Kidney (tissue), 14 donors: ENCODE data around the gene AMDHD2. TPM values are rescaled to one million over a fixed set of nuclear protein-coding genes. Genes with fewer than 3 reads are reported as not detected.

Experiments
- DNase-seq, 5 donors: peaks; one replicate each; pipeline ENCODE4 v3.0.0-alpha.2; 2013 to 2020
- FAIRE-seq: peaks from 2 replicates; lab custom pipeline; 2012; peaks lifted over from hg19 to GRCh38; lab: Jason Lieb, UNC
- H3K27ac ChIP-seq, 2 donors: one replicate each; pipeline ENCODE4 v1.7.0; 2013; ENCODE audit warnings: low read depth in 2 of 2, low read length in 2 of 2, inconsistent platforms in 1 of 2
- H3K27me3 ChIP-seq: one replicate; pipeline ENCODE4 v1.7.1; 2013; ENCODE audit warnings: low read length, inconsistent platforms; ENCODE audit not compliant: control insufficient read depth, insufficient read depth
- H3K36me3 ChIP-seq, 3 donors: one replicate each; pipeline versions ENCODE4 v1.7.0 to v1.7.1; 2013; ENCODE audit warnings: low read length in 3 of 3, control low read depth in 1 of 3, inconsistent platforms in 1 of 3; ENCODE audit not compliant: insufficient read depth in 3 of 3, control insufficient read depth in 2 of 3
- H3K4me1 ChIP-seq, 3 donors: one replicate each; pipeline versions ENCODE4 v1.7.0 to v1.7.1; 2013; ENCODE audit warnings: low read length in 3 of 3, inconsistent platforms in 1 of 3, low read depth in 1 of 3; ENCODE audit not compliant: control insufficient read depth in 2 of 3, insufficient read depth in 2 of 3
- H3K4me3 ChIP-seq, 3 donors: one replicate each; pipeline versions ENCODE4 v1.7.0 to v1.8.1; 2013; ENCODE audit warnings: low read length in 3 of 3, control low read depth in 1 of 3, inconsistent platforms in 1 of 3
- H3K9ac ChIP-seq, 3 donors: one replicate each; pipeline versions ENCODE4 v1.7.0 to v1.7.1; 2013; ENCODE audit warnings: low read length in 3 of 3, control low read depth in 1 of 3, inconsistent platforms in 1 of 3
- H3K9me3 ChIP-seq, 3 donors: one replicate each; pipeline versions ENCODE4 v1.7.0 to v1.7.1; 2013; ENCODE audit warnings: low read length in 3 of 3, control low read depth in 1 of 3, inconsistent platforms in 1 of 3; ENCODE audit not compliant: control insufficient read depth in 2 of 3, insufficient read depth in 1 of 3
- CTCF ChIP-seq: IDR thresholded peaks from 3 replicates; pipeline ENCODE4 v1.5.1; 2012; ENCODE audit warnings: mild to moderate bottlenecking, moderate library complexity, borderline replicate concordance; ENCODE audit not compliant: insufficient read depth; ENCODE audit errors: extremely low read depth
- intact Hi-C: fragments of 100-400 bp; cut with DNase I; formaldehyde crosslinking; loops from one replicate; pipeline ENCODE4 v1.11.1; 2022
- polyA plus RNA-seq: library from polyadenylated mRNA; stranded (reverse); fragments of 350-450 nt; fragmentation: Illumina TruSeq; extraction: RNeasy Lipid Tissue Mini Kit (QIAGEN cat#74804); gene quantifications from one replicate; pipeline ENCODE4 v1.2.3, GENCODE V29; 2014; ENCODE audit warnings: low read depth, low replicate concordance; ENCODE audit not compliant: insufficient read depth
- total RNA-seq: library from RNA; stranded (reverse); fragmentation: NEBNext Ultra II Directional; extraction: Animal tissue kit (Norgen Biotek cat#: 25700); gene quantifications from one replicate; pipeline ENCODE4 v1.2.1, GENCODE V29; 2021
- donor health status: control.
- donor health status: control.
- donor health status: control.
- donor health status: control.
- donor health status: control.
- donor health status: DM: yes; HTN: yes; CAD: no.
- donor health status: Normal renal cell carcinoma (clear cell type).

Gene AMDHD2
- total and polyA plus RNA-seq, 2 donors from 2014 or later, result 51.8 to 52.1 TPM

DNA sequence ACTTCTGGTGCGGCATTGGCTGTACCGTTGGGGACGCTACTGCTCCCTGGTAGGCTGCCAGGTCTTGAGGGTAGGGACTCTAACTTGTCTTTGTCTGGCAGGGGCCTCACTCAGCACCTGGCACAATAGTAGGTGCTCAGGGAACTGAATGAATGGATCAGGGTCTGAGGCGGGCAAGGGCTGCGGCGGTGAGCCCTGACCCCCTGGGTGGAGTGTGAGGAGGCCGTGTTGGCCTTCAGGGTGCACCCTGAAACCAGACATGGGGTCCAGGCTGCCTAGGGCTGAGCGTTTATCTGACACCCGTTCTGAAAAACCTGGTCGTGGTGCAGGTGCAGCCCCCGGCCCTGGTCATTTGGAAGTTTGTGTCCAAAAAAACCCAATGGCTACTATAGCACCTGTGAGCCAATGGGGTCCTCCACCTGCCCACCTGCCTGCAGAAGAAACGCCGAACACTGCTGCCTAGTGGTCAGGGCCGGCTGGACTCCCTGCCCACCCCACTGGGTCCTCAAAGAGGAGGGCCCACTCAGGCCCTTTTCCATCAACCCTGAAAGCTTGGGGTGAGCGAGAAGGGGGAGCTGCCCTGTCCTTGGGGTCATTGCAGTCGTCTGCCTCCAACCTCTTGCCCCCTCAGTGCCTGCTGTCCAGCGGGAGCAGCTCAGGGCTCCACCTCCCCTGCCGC lies 11.3 kb upstream of the AMDHD2 start:
- TF ChIP-seq CTCF, result no peak
- intact Hi-C loops, result no loop called here
- peak in 1 of 5 donors; percentile 71 for DNase-seq
- FAIRE-seq, result no peak
- no peaks in the 10 kb centered on the region for H3K9me3 ChIP-seq
- H3K27ac ChIP-seq, result no peak overlapping the region
- no peak overlapping the region for H3K9ac ChIP-seq
- no peaks in the 10 kb centered on the region for H3K36me3 ChIP-seq
- H3K27me3 ChIP-seq, result no peaks in the 10 kb centered on the region
- no peak overlapping the region for H3K4me3 ChIP-seq
- H3K4me1 ChIP-seq, result peaks cover 0 to 20% (median 17%) of the 10 kb centered on the region in 3 donors

- no peak overlapping the region for H3K4me3 ChIP-seq
- H3K36me3 ChIP-seq, result peaks cover 0 to 3% (median 0%) of the 10 kb centered on the region in 3 donors
- H3K27me3 ChIP-seq, result no peaks in the 10 kb centered on the region
- intact Hi-C loops, result no loop called here
- H3K9me3 ChIP-seq, result no peaks in the 10 kb centered on the region
- peak overlapping the region; percentile 80 to 81 for H3K27ac ChIP-seq
- DNase-seq, result peak; percentile 51 to 91 (median 59)
- no peak for FAIRE-seq
- no peak for TF ChIP-seq CTCF
- peaks cover 0 to 32% (median 20%) of the 10 kb centered on the region in 3 donors for H3K4me1 ChIP-seq
- H3K9ac ChIP-seq, result peak overlapping the region in 2 of 3 donors; percentile 12 to 55
These were observed 8.9 kb upstream of the AMDHD2 start for GRCh38 chr16:2511128-2511800.

GRCh38 chr16:2511996-2512734 lies 8.0 kb upstream of the AMDHD2 start:
- H3K27me3 ChIP-seq, result no peaks in the 10 kb centered on the region
- FAIRE-seq (no peak), DNase-seq (peak in 3 of 5 donors; percentile 29 to 64 (median 57))
- no peaks in the 10 kb centered on the region for H3K9me3 ChIP-seq
- peaks cover 0 to 41% (median 20%) of the 10 kb centered on the region in 3 donors for H3K4me1 ChIP-seq
- TF ChIP-seq CTCF, result no peak
- H3K36me3 ChIP-seq, result peaks cover 0 to 5% (median 0%) of the 10 kb centered on the region in 3 donors
- H3K9ac ChIP-seq, result peak overlapping the region in 1 of 3 donors; percentile 46
- H3K27ac ChIP-seq, result peak overlapping the region; percentile 80 to 81
- no peak overlapping the region for H3K4me3 ChIP-seq
- intact Hi-C loops, result no loop called here
